Astrocyte of the spinal cord (primary cell): ENCODE measurements around the gene SPATA32.
A peak's percentile ranks its signal among the peaks of the same experiment; 100 is the strongest.

Source experiments
- DNase-seq: peaks from one replicate; pipeline ENCODE4 v3.0.0; 2011; ENCODE audit warnings: low read depth, low spot score
- H3K4me3 ChIP-seq: 2 replicates; pipeline ENCODE4 v1.5.1; 2011; ENCODE audit warnings: low read depth, mild to moderate bottlenecking, low read length, moderate library complexity
- in situ Hi-C: cut with HindIII; loops from 2 replicates; pipeline ENCODE4 v1.10.0; 2017; ENCODE audit warnings: low sequenced_read_pairs
- TF ChIP-seq, protein P1 (sequence below): IDR thresholded peaks from 2 replicates; pipeline ENCODE4 v1.5.1; 2012; ENCODE audit warnings: low read depth, mild to moderate bottlenecking, low read length, inconsistent platforms

Gene SPATA32

DNA sequence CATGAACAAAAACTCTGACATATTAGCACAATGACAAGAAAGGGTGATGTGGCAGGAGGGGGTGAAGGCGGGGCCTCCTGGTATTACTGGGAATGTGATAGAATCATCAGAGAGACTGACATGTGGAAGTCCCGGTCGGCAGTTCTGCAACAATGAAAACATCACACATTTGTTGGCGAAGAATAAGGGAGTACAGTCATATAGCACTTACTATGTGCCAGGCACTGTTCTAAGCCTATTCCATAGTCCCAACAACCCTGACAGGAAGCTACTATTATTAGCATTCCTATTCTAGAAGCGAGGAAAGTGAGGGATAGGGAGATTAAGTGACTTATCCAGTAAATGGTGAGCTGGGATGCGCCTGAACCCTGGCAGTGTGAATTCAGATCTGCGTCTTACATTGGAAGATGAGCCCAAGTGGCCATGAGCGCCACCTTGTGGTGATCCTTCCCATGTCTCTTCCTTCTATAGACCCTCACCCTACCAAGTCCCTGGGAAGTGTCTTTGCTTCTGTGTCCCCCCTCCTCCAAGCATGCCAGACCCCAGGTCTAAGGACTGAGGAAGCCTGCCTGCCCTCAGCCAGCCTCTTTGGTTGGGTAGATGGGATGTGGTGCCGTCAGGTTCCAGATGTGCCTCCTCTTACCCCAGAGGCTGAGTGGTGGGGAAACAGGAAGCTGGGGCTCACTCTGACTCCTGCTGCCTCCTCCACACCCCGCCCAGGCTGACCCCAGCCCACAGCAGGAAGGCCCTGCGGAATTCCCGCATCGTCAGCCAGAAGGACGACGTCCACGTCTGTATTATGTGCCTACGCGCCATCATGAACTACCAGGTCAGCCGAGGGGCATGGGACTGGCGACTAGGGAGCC is 26.2 kb downstream of the SPATA32 start:
- peak; percentile 70 for DNase-seq
- TF ChIP-seq, protein P1, sequence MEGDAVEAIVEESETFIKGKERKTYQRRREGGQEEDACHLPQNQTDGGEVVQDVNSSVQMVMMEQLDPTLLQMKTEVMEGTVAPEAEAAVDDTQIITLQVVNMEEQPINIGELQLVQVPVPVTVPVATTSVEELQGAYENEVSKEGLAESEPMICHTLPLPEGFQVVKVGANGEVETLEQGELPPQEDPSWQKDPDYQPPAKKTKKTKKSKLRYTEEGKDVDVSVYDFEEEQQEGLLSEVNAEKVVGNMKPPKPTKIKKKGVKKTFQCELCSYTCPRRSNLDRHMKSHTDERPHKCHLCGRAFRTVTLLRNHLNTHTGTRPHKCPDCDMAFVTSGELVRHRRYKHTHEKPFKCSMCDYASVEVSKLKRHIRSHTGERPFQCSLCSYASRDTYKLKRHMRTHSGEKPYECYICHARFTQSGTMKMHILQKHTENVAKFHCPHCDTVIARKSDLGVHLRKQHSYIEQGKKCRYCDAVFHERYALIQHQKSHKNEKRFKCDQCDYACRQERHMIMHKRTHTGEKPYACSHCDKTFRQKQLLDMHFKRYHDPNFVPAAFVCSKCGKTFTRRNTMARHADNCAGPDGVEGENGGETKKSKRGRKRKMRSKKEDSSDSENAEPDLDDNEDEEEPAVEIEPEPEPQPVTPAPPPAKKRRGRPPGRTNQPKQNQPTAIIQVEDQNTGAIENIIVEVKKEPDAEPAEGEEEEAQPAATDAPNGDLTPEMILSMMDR: peak; percentile 81
- H3K4me3 ChIP-seq: no peak overlapping the region
- in situ Hi-C loops: no loop called here

DNA sequence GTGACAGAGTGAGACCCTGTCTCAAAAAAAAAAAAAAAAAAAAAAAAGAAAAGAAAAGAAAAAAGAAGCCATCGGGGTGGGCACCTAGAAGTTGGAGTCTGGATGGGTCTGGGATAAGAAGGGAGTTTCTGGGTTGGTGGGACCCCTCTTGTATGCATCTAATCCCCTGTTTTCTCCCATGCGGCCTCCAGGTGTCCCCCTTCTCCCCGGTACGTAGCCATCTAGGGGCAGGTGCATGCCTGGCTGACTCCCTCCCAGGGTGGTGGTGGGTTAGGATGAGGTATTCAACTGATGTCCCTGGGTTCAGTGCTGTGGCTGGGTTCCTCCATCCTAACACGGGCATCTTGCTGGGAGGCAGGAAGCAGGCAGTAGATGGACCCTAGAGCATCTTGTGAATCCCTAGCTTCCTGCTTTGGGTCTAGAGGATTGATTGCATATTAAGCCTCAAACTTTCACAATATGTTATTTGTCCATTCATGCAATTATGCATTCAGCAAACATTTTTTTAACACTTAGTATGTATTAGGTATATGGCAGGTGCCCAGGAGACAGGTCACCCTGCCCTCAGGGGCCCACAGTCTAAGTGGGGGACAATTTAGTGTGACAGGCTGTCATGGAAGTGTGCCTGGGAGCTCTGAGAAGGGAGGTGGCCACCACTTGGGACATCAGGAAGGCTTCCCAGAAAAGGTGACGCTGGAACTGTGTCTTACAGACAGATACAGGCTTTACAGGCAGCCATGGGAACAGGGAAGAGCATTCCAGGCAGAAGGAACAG is 27.1 kb downstream of the SPATA32 start:
- no peak overlapping the region for H3K4me3 ChIP-seq
- in situ Hi-C loops: no loop called here
- no peak for DNase-seq
- TF ChIP-seq, protein P1: peak; percentile 42

DNA sequence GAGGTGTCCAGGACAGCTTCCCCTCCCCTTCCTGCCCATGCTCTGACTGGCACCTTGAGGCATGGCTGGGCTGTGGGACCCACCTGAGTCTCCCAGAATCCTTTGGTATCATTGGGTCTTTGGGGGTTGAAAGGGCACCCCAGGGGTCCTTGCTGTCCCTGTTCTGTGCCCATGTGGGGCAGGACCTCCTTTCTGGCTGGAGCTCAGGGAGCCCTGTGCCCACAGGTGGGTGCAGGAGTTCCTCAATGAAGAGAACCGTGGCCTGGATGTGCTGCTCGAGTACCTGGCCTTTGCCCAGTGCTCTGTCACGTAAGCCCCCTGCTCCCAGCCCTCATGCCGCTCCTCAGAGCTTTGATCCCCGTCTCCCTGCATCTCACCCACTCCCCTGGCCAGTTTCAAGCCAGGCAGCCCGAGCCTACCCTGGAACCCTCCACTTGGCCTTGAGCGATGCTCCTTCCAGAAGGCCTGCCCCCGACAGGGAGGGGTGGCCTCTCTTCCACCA is 28.4 kb downstream of the SPATA32 start:
- H3K4me3 ChIP-seq: no peak overlapping the region
- in situ Hi-C loops: no loop called here
- TF ChIP-seq, protein P1: no peak
- no peak for DNase-seq

DNA sequence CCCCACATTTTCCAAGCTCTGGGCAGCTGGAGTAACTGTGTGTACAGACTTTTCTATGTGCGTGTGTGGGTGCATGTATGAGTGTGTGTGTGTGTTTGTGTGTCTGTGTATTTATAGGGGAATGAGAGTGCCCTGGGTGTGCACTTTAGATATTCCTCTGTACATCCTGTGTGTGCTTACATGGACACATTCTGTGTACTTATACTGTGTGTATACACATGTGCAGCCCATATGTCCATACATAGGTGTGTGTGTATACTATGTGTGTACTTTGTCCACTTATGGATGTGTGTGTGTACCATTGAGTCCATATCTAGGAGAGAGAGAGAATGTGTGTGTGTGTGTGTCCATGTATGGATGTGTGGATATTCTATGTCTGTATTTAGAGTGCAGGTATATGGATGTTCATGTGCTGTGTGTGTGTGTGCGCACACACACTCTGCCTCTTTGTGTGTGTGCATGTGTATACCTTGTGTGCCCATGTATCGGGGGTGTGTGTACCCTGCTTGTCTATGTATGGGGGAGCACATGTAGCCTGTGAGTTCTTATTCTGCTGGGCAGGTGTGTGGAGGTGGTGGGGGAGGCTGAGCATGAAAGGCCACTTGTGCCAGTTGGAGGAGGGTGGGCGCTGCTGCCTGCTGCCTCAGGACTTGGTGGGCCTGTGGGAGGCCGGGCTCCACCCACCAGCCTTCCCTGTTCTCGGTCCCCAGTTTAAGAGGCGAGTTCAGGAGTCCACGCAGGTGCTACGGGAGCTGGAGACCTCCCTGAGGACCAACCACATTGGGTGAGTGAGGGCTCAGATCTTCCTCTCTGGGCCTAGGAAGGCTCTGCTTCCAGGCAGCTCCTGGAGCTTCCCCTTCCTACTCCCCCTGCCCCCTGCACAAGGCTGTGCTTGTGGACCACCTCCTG is 29.1 kb downstream of the SPATA32 start:
- no peak for DNase-seq
- TF ChIP-seq, protein P1: no peak
- H3K4me3 ChIP-seq: no peak overlapping the region
- in situ Hi-C loops: no loop called here

DNA sequence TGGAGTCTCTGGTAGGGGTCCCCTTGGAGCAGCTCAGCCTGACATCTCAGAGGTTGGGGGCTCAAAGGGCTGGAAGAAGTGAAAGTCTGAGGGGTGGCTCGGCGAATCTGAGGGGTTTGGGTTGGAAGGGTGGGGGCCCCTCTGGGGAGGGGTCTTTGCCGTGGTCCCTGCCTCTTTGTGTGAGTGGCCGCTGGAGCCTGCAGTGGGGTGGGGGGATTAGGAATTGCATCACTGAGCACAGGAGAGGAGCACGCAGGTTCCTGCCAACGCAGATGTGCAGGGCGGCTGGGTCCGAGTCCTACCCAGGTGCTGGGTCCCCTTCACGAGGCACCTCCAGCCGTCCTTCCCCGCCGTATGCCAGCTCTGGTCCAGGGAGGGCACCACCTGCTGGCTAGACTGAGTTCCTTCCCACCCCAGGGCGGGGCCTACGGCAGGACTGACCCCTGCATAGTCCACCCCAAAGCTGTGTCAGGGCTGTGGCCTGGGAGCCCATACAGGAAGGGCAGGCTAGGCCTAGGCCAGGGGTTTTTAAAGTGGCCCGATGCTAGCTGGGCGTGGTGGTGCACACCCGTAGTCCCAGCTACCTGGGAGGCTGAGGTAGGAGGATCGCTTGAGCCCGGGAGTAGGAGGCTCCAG is 30.3 kb downstream of the SPATA32 start:
- TF ChIP-seq, protein P1: peak; percentile 39
- H3K4me3 ChIP-seq: no peak overlapping the region
- in situ Hi-C loops: no loop called here
- no peak for DNase-seq
